Measurements from ENCODE around the gene ACACA.

The ACACA gene

GRCh38 chr17:37231887-37232286, 174.7 kb downstream of the ACACA start:
- no peak for TF ChIP-seq CTCF (conservative IDR thresholded peaks at IDR 0.05; ENCODE audit: low read depth, low read length)
- H3K4me3 ChIP-seq (ENCODE audit: low read length) = no peak overlapping the region
- no peak for DNase-seq (ENCODE audit: low read depth)

- no peak overlapping the region for H3K4me3 ChIP-seq (ENCODE audit: low read length)
- no peak for DNase-seq (ENCODE audit: low read depth)
- TF ChIP-seq CTCF (conservative IDR thresholded peaks at IDR 0.05; ENCODE audit: low read depth, low read length) = no peak
These were observed 176.0 kb downstream of the ACACA start for GRCh38 chr17:37230633-37231032.

- no peak for DNase-seq (ENCODE audit: low read depth)
- no peak overlapping the region for H3K4me3 ChIP-seq (ENCODE audit: low read length)
- TF ChIP-seq CTCF (conservative IDR thresholded peaks at IDR 0.05; ENCODE audit: low read depth, low read length) = no peak
These were observed 181.2 kb downstream of the ACACA start for GRCh38 chr17:37225465-37225864.

- TF ChIP-seq CTCF (conservative IDR thresholded peaks at IDR 0.05; ENCODE audit: low read depth, low read length) = peak; percentile 32
- no peak overlapping the region for H3K4me3 ChIP-seq (ENCODE audit: low read length)
These were observed 184.8 kb downstream of the ACACA start for GRCh38 chr17:37221865-37222264.

GRCh38 chr17:37220607-37220953, 186.1 kb downstream of the ACACA start:
- TF ChIP-seq CTCF (conservative IDR thresholded peaks at IDR 0.05; ENCODE audit: low read depth, low read length) = peak; percentile 53
- DNase-seq (ENCODE audit: low read depth) = no peak
- no peak overlapping the region for H3K4me3 ChIP-seq (ENCODE audit: low read length)

More at GRCh38 chr17:37221865-37222264, 184.8 kb downstream of the ACACA start:
- no peak for DNase-seq (ENCODE audit: low read depth)

GRCh38 chr17:37219876-37220606, 186.6 kb downstream of the ACACA start:
- no peak for TF ChIP-seq CTCF (conservative IDR thresholded peaks at IDR 0.05; ENCODE audit: low read depth, low read length)
- no peak overlapping the region for H3K4me3 ChIP-seq (ENCODE audit: low read length)
- DNase-seq (ENCODE audit: low read depth) = no peak

- no peak overlapping the region for H3K4me3 ChIP-seq (ENCODE audit: low read length)
- no peak for TF ChIP-seq CTCF (conservative IDR thresholded peaks at IDR 0.05; ENCODE audit: low read depth, low read length)
- DNase-seq (ENCODE audit: low read depth) = no peak
These were observed 187.8 kb downstream of the ACACA start for GRCh38 chr17:37218849-37219248.

All from retinal pigment epithelial cell (primary cell).